HFF-Myc (cell line): Measurements from ENCODE around the gene SMOC2.

Experiments used
- DNase-seq: peaks from one replicate; pipeline ENCODE4 v3.0.0-alpha.2; 2011; ENCODE audit warnings: low read depth; ENCODE audit errors: extremely low read depth
- H3K4me3 ChIP-seq: replicated peaks from 2 replicates; pipeline ENCODE4 v1.5.1; 2011; ENCODE audit warnings: low read depth, mild to moderate bottlenecking, control low read depth, low read length
- TF ChIP-seq, protein P1 (sequence below): IDR thresholded peaks from 2 replicates; pipeline ENCODE4 v1.5.1; 2012; ENCODE audit warnings: mild to moderate bottlenecking, low read depth, low read length, control low read depth; ENCODE audit errors: missing control alignments

Gene SMOC2

DNA sequence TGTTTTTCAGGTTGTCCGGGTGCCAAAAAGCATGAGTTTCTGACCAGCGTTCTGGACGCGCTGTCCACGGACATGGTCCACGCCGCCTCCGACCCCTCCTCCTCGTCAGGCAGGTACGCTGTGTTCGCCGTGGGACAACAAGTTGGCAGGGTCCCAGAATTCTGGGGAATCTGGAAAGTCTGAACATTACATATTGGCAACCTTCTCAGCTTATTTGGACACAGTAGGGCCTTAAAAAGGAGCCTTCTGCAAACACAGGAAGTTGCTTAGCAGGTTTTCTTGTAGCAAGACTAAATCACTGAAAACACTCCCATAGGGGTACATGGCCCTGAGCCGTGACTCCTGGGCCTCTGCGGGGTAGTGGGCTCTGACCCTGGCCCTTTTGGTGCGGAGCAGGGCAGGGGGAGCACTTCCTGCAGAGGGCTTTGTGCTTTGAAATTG lies 209.7 kb downstream of the SMOC2 start:
- no peak for DNase-seq
- H3K4me3 ChIP-seq = no peak overlapping the region
- TF ChIP-seq, protein P1, sequence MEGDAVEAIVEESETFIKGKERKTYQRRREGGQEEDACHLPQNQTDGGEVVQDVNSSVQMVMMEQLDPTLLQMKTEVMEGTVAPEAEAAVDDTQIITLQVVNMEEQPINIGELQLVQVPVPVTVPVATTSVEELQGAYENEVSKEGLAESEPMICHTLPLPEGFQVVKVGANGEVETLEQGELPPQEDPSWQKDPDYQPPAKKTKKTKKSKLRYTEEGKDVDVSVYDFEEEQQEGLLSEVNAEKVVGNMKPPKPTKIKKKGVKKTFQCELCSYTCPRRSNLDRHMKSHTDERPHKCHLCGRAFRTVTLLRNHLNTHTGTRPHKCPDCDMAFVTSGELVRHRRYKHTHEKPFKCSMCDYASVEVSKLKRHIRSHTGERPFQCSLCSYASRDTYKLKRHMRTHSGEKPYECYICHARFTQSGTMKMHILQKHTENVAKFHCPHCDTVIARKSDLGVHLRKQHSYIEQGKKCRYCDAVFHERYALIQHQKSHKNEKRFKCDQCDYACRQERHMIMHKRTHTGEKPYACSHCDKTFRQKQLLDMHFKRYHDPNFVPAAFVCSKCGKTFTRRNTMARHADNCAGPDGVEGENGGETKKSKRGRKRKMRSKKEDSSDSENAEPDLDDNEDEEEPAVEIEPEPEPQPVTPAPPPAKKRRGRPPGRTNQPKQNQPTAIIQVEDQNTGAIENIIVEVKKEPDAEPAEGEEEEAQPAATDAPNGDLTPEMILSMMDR = no peak

DNA sequence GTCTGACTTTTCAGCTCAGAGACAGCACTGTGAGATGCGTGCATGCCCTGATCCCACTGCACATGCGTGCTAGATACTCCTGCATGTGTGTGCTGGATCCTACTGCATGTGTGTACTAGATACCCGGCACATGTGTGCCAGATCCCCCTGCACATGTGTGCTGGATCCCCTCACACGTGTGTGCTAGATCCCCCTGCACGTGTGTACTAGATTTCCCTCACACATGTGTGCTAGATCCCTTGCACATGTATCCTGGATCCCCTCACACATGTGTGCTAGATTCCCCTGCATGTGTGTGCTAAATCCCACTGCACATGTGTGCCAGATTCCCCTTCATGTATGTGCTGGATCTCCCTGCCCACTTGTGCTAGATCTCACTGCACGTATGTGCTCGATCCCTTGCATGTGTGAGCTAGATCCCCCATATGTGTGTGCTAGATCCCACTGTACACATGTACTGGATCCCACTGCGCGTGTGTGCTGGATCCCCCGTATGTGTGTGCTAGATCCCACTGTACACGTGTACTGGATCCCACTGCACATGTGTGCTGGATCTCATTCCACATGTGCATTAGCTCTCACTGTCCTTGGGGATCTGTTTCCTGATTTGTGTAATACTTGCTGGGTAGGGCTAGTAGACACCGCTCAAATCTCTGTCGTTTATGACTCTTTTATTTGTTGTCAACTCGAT lies 214.6 kb downstream of the SMOC2 start:
- TF ChIP-seq, protein P1 = no peak
- H3K4me3 ChIP-seq = no peak overlapping the region
- no peak for DNase-seq

DNA sequence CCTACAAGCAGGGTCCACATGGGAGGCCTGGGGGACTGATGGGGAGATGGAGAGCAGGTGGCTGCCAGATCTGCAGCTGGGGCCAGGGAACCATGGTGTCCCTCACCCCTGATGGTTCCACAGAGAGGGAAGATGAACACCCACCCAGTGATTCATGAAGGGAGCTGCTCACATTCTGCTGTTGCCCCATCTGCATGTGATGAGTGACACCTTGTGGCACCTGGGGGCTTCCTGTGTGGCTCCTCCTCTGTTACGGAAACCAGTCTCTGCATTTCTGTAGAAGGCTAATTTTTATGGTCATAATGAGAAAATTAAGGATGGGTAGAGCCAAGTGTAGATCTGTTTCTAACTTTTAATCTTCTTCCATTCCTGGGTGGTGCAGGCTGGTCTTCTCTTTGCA lies 217.1 kb downstream of the SMOC2 start:
- no peak for DNase-seq
- TF ChIP-seq, protein P1 = no peak
- H3K4me3 ChIP-seq = no peak overlapping the region

DNA sequence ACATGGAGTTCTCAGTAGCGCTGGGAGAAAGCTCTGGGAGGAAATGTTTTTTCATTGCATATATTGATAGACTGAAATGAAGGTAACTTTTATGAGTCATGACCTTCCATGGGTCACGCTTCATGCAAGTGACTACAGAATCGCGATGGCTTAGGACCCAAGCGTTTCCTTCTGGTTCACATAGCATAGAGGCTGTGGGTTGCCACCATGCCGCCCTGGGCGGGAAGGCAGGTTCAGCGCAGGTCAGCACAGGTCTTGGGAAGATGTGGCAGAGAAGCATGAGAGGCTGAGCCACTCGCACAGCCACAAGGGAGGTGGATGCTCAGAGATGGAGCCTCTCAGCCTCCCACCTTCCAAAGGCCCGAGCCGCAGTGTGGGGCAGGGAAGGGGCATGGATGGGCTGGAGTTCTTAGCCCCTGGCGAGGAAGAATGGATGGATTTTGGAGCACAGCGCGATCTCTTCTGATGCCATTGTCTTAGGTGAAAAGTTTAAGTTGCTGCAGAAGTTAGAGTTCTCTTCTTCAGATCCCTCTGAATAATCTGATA lies 219.5 kb downstream of the SMOC2 start:
- no peak overlapping the region for H3K4me3 ChIP-seq
- DNase-seq = no peak
- TF ChIP-seq, protein P1 = no peak

DNA sequence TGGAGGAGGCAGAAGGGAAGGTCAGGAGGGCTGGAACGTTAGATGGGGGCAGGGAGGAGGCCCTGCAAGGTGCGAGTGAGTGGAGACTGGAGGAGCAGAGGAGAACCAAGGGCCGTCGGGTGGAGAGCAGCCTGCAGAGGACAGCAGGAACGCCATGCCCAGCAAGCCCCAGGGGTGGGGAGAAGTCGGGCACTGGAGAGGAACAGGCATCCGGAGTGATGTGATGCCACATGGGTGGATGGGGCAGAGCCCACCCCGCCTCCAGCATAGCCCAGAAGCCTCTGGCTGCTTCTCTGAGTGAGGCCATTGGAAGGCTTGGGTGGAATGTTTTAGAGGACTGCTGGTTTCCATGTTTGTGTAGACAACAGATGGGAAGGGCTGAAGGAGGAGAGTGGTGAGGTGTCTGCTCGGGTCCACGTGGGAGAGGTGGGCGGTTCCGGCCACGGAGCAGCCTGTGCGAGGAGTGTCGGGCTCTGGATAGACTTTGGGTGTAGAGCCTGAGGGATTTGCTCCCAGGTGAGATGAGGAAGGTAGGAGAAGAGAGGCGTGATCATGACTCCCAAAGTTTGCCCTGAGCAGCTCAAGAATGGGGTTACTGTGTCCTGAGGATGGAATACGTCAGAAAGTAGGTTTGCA lies 221.4 kb downstream of the SMOC2 start:
- TF ChIP-seq, protein P1 = no peak

DNA sequence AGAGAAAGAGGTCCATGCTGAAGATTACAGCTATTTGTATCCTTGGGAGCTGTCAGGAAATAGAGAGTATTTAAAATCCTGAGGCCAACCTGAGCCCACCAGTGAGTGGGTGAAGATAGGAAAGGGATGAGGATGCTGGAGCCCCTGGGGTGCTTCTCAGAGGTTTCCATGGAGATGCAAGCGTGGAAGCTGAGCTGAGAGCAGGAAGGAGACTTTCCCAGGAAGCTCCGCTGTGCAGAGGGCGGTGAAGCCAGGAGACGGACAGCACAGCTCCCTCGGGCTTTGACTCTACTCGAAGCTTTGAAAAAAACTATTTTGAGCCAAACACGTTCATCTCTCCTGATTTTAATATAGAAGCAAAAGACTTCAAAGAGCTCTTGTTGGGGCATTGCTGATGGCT lies 222.1 kb downstream of the SMOC2 start:
- no peak for DNase-seq
- TF ChIP-seq, protein P1 = no peak
- H3K4me3 ChIP-seq = no peak overlapping the region

More for the DNA sequence above, 221.4 kb downstream of the SMOC2 start:
- DNase-seq = no peak
- no peak overlapping the region for H3K4me3 ChIP-seq
